Neuronal stem cell (in vitro differentiated cells): ENCODE data around the gene LCK.

ENCODE experiments used
- DNase-seq: peaks from one replicate; pipeline ENCODE4 v3.0.0-alpha.2; 2013; ENCODE audit warnings: low spot score
- H2AFZ ChIP-seq: one replicate; pipeline ENCODE4 v1.6.1; 2013; ENCODE audit warnings: mild to moderate bottlenecking, low read length, inconsistent platforms
- H2AK5ac ChIP-seq: 2 replicates; pipeline ENCODE4 v1.6.1; 2013; ENCODE audit warnings: low read depth, mild to moderate bottlenecking, inconsistent platforms, low read length, moderate library complexity, mixed read lengths
- H2BK120ac ChIP-seq: 2 replicates; pipeline ENCODE4 v1.6.1; 2013; ENCODE audit warnings: low read depth, mild to moderate bottlenecking, inconsistent platforms, low read length, moderate library complexity, mixed read lengths
- H2BK12ac ChIP-seq: one replicate; pipeline ENCODE4 v1.6.1; 2013; ENCODE audit warnings: low read length, inconsistent platforms
- H2BK15ac ChIP-seq: 2 replicates; pipeline ENCODE4 v1.6.1; 2013; ENCODE audit warnings: mild to moderate bottlenecking, low read length, inconsistent platforms, mixed read lengths
- H2BK5ac ChIP-seq: one replicate; pipeline ENCODE4 v1.6.1; 2013; ENCODE audit warnings: inconsistent platforms, mild to moderate bottlenecking, low read length, moderate library complexity
- H3K14ac ChIP-seq: one replicate; pipeline ENCODE4 v1.6.1; 2013; ENCODE audit warnings: low read length, inconsistent platforms
- H3K18ac ChIP-seq: 2 replicates; pipeline ENCODE4 v1.6.1; 2013; ENCODE audit warnings: low read length, inconsistent platforms
- H3K23ac ChIP-seq: 2 replicates; pipeline ENCODE4 v1.6.1; 2013; ENCODE audit warnings: low read depth, mild to moderate bottlenecking, mixed read lengths, low read length, inconsistent platforms; ENCODE audit not compliant: poor library complexity
- H3K27ac ChIP-seq: replicated peaks from 3 replicates; pipeline ENCODE4 v1.5.1; 2013; ENCODE audit warnings: low read length, inconsistent platforms
- H3K27me3 ChIP-seq, 3 experiments: 2 replicates each; pipeline ENCODE4 v1.6.1; 2013; ENCODE audit warnings: low read length in 3 of 3, mild to moderate bottlenecking in 2 of 3, inconsistent platforms in 1 of 3, low read depth in 1 of 3, mixed read lengths in 1 of 3, moderate library complexity in 1 of 3; ENCODE audit not compliant: control insufficient read depth in 3 of 3, insufficient read depth in 3 of 3
- H3K36me3 ChIP-seq, 2 donors: replicated peaks in 1 of 2; 2 replicates each; pipeline ENCODE4 v1.6.1; 2013; ENCODE audit warnings: low read length in 2 of 2; ENCODE audit not compliant: control insufficient read depth in 2 of 2, insufficient read depth in 2 of 2
- H3K4ac ChIP-seq: 2 replicates; pipeline ENCODE4 v1.6.1; 2013; ENCODE audit warnings: inconsistent platforms, mild to moderate bottlenecking, low read length, moderate library complexity
- H3K4me1 ChIP-seq, 2 donors: 1 replicate in 1 of 2; 2 replicates in 1 of 2; pipeline ENCODE4 v1.6.1; 2013; ENCODE audit warnings: low read length in 2 of 2, low read depth in 1 of 2; ENCODE audit not compliant: control insufficient read depth in 2 of 2, insufficient read depth in 1 of 2
- H3K4me2 ChIP-seq: one replicate; pipeline ENCODE4 v1.6.1; 2013; ENCODE audit warnings: mild to moderate bottlenecking, low read length, inconsistent platforms; ENCODE audit not compliant: insufficient read depth, poor library complexity, severe bottlenecking
- H3K4me3 ChIP-seq, 2 donors: 2 replicates each; pipeline ENCODE4 v1.5.1; 2013; ENCODE audit warnings: low read length in 2 of 2, mild to moderate bottlenecking in 2 of 2, inconsistent platforms in 1 of 2, moderate library complexity in 1 of 2
- H3K79me1 ChIP-seq: one replicate; pipeline ENCODE4 v1.6.1; 2013; ENCODE audit warnings: low read depth, mild to moderate bottlenecking, inconsistent platforms, low read length, moderate library complexity
- H3K9ac ChIP-seq: one replicate; pipeline ENCODE4 v1.6.1; 2013; ENCODE audit warnings: mild to moderate bottlenecking, low read depth, low read length, inconsistent platforms; ENCODE audit not compliant: poor library complexity
- H3K9me3 ChIP-seq, 2 donors: replicated peaks in 1 of 2; 2 replicates each; pipeline versions ENCODE3 to v1.6.1; 2013; ENCODE audit warnings: low read length in 2 of 2, mild to moderate bottlenecking in 2 of 2, inconsistent platforms in 1 of 2, low read depth in 1 of 2, mixed read lengths in 1 of 2, moderate library complexity in 1 of 2; ENCODE audit not compliant: control insufficient read depth in 2 of 2, insufficient read depth in 1 of 2
- H4K8ac ChIP-seq: one replicate; pipeline ENCODE4 v1.6.1; 2013; ENCODE audit warnings: low read depth, mild to moderate bottlenecking, inconsistent platforms, low read length, moderate library complexity
- H4K91ac ChIP-seq: one replicate; pipeline ENCODE4 v1.6.1; 2013; ENCODE audit warnings: low read length, low read depth, mild to moderate bottlenecking, inconsistent platforms; ENCODE audit not compliant: poor library complexity
- WGBS, 2 donors: extraction: QIAGEN DNeasy Blood & Tissue Kit; methylation state at CpG; one replicate each; pipeline ENCODE4 v1.1.7; 2013; ENCODE audit warnings: missing lambda C conversion rate in 2 of 2, mixed read lengths in 1 of 2; ENCODE audit not compliant: insufficient read length in 2 of 2, insufficient replicate concordance in 1 of 2; ENCODE audit errors: extremely low coverage in 2 of 2; 5-methylcytosine and 5-hydroxymethylcytosine counted together

Gene LCK

DNA sequence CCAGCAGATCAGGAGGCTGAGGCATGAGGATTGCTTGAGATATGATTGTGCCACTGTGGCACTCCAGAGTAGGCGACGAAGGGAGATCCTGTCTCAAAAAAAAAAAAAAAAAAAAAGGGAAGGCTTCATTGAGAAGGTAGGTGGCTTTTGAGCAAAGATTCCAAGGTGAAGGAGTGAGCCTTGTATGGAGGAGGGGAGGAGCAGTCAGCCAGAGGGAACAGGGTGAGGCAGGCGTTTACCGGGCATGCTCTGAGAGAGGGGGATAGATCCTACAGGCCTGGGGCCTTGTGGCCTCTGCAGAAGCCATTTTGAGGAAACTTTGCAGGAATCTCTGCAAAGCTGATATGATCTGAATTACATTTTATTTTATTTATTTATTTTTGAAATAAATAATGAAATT is 35.7 kb downstream of the LCK start:
- Histone ChIP-seq H2BK12ac (no peak overlapping the region), H3K9me3 (no peaks in the 10 kb centered on the region), H3K4me2 (no peak overlapping the region), H4K8ac (no peak overlapping the region), H2AK5ac (no peak overlapping the region), H3K14ac (no peak overlapping the region), H3K27me3 (no peaks in the 10 kb centered on the region), H3K4me3 (no peak overlapping the region), H4K91ac (no peak overlapping the region), H3K18ac (no peak overlapping the region), H3K23ac (no peak overlapping the region), H2BK5ac (no peak overlapping the region), H3K4ac (no peak overlapping the region), H3K27ac (no peak overlapping the region), H3K4me1 (no peaks in the 10 kb centered on the region), H3K36me3 (no peaks in the 10 kb centered on the region), H3K9ac (no peak overlapping the region), H2BK120ac (no peak overlapping the region), H2AFZ (peak overlapping the region; percentile 36), H2BK15ac (no peak overlapping the region), H3K79me1 (no peaks in the 10 kb centered on the region)
- DNase-seq: no peak
- WGBS, 2 donors: no CpG with 5 or more reads among the region's 4 CpGs

DNA sequence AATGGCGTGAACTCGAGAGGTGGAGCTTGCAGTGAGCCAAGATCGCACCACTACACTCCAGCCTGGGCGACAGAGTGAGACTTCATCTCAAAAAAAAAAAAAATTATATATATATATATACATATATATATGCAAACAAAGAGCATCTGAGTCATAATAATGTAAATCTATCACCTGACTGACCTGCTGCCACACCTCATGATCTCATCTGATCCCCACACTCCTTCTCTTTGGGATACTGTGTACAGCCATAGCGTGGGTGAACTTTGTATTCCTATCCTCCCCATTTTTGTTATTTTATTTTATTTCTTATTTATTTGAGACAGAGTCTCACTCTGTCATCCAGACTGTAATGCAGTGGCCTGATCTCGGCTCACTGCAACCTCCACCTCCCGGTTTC is 38.2 kb downstream of the LCK start:
- Histone ChIP-seq H2BK15ac (no peak overlapping the region), H3K14ac (no peak overlapping the region), H2BK120ac (no peak overlapping the region), H3K9me3 (no peaks in the 10 kb centered on the region), H4K8ac (no peak overlapping the region), H2BK5ac (no peak overlapping the region), H3K4me1 (peaks cover 0 to 2% of the 10 kb centered on the region in 2 donors), H3K4me3 (no peak overlapping the region), H3K4me2 (no peak overlapping the region), H2BK12ac (no peak overlapping the region), H3K9ac (no peak overlapping the region), H3K4ac (no peak overlapping the region), H3K18ac (no peak overlapping the region), H3K36me3 (peaks cover 0 to 4% of the 10 kb centered on the region in 2 donors), H4K91ac (no peak overlapping the region), H3K27me3 (no peaks in the 10 kb centered on the region), H2AK5ac (no peak overlapping the region), H3K23ac (no peak overlapping the region), H3K79me1 (peaks cover 5% of the 10 kb centered on the region), H3K27ac (no peak overlapping the region), H2AFZ (no peak overlapping the region)
- WGBS, 2 donors: no CpG with 5 or more reads among the region's 7 CpGs
- no peak for DNase-seq

DNA sequence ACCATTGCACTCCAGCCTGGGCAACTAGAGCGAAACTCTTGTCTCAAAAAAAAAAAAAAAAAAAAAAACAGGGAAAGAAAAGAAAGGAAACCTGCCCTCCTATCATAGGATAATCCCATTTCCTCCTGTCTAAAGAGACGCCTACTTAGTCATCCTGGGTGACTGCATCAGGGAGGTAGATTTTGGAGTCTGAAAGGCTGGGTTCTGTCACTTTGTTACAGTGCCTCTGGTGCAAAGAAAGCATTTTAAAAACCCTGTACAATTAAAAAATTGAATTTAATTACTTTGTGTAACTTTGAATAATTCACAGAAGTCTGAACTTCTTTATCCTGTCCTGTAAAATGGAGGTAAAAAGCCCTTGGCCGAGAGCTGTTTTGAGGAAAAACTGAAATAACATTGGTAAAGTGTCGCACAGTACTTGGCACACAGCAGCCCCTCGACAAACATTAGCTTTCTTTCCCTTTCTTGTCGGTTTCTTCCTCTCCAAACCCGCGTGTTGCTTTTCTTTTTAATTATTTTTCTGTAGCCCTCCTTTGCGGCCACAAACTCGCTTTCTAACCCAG is 40.2 kb downstream of the LCK start:
- Histone ChIP-seq H3K18ac (no peak overlapping the region), H2BK12ac (no peak overlapping the region), H2BK5ac (no peak overlapping the region), H2AFZ (peak overlapping the region; percentile 95), H3K4ac (no peak overlapping the region), H4K8ac (no peak overlapping the region), H2AK5ac (no peak overlapping the region), H4K91ac (no peak overlapping the region), H3K27ac (no peak overlapping the region), H3K4me2 (no peak overlapping the region), H3K23ac (no peak overlapping the region), H3K79me1 (peaks cover 7% of the 10 kb centered on the region), H2BK15ac (no peak overlapping the region), H3K9ac (no peak overlapping the region), H3K9me3 (no peaks in the 10 kb centered on the region), H3K27me3 (no peaks in the 10 kb centered on the region), H3K4me3 (peak overlapping the region in 1 of 2 donors; percentile 90), H2BK120ac (no peak overlapping the region), H3K4me1 (peaks cover 0 to 2% of the 10 kb centered on the region in 2 donors), H3K14ac (no peak overlapping the region), H3K36me3 (peaks cover 2 to 19% of the 10 kb centered on the region in 2 donors)
- WGBS, 2 donors: no CpG with 5 or more reads among the region's 10 CpGs
- no peak for DNase-seq

DNA sequence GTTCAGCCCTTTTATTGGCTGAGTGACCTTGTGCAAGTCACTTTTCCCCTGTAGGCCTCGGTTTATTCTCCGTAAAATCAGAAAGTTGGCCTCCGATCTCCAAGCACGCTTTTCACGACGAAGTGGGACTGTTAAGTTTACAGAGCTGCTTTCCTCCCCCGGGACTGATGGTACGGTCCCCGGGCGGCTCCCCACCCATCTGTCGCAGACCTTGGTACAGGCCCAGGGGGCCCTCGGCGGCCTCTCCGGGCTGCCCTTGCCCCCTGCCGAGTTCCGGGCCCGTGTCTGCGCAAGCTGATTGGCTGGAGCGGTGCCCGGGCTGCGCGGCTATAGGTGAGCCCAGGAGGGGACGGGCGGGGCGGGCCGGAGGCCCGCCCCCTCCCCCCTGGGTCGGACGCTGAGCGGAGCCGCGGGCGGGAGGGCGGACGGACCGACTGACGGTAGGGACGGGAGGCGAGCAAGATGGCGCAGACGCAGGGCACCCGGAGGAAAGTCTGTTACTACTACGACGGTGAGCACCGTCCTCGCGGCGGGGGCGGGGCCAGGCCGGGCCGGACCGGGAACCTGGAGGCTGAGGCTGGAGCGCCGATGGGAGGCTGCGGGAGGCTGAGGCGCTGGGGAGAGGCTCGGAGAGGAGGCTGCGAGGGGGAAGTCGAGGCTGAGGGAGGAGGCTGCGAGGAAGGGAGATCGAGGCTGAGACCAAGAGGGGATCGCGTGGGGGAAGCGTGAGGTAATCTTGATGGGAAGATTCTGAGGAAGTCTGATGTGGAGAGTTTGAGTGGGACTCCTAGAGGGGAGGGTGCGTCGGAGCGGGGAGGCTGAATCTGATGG is 40.9 kb downstream of the LCK start, which contains the start of gene HDAC1:
TSS of gene HDAC1 (plus strand) at position 376 of the 831 bp plus-strand sequence. CDS start at position 463, 87 bp downstream.
- peak within 1 kb of the TSS; percentile 93 for H3K9ac ChIP-seq
- H3K36me3 ChIP-seq: peaks cover 2 to 26% of the 10 kb centered on the region in 2 donors
- DNase-seq: peak; percentile 84
- peak within 1 kb of the TSS; percentile 90 to 94 for H3K4me3 ChIP-seq
- peak within 1 kb of the TSS; percentile 21 for H2AK5ac ChIP-seq
- peak within 1 kb of the TSS; percentile 45 for H4K91ac ChIP-seq
- no peaks in the 10 kb centered on the region for H3K9me3 ChIP-seq
- H3K79me1 ChIP-seq: peaks cover 7% of the 10 kb centered on the region
- peak within 1 kb of the TSS; percentile 95 for H2AFZ ChIP-seq
- peak within 1 kb of the TSS; percentile 16 for H2BK12ac ChIP-seq
- H2BK5ac ChIP-seq: peak within 1 kb of the TSS; percentile 67
- H3K18ac ChIP-seq: peak within 1 kb of the TSS; percentile 99
- peaks cover 0 to 2% of the 10 kb centered on the region in 2 donors for H3K4me1 ChIP-seq
- peak within 1 kb of the TSS; percentile 67 for H3K4me2 ChIP-seq
- H3K27ac ChIP-seq: peak within 1 kb of the TSS; percentile 37
- WGBS, 2 donors: no CpG with 5 or more reads among the region's 67 CpGs
- no peaks in the 10 kb centered on the region for H3K27me3 ChIP-seq
- no peak within 1 kb of the TSS for H2BK120ac ChIP-seq
- no peak within 1 kb of the TSS for H3K4ac ChIP-seq
- peak within 1 kb of the TSS; percentile 83 for H4K8ac ChIP-seq
- H3K23ac ChIP-seq: peak within 1 kb of the TSS; percentile 92
- H3K14ac ChIP-seq: peak within 1 kb of the TSS; percentile 79
- H2BK15ac ChIP-seq: peak within 1 kb of the TSS; percentile 78
